ENCODE results near the gene TRIM38.
"Not testable (repeated sequence)": the region's sequence is repeated elsewhere in the genome, so short reads cannot be mapped to it uniquely, and the experiment has no call there.

Gene TRIM38

DNA sequence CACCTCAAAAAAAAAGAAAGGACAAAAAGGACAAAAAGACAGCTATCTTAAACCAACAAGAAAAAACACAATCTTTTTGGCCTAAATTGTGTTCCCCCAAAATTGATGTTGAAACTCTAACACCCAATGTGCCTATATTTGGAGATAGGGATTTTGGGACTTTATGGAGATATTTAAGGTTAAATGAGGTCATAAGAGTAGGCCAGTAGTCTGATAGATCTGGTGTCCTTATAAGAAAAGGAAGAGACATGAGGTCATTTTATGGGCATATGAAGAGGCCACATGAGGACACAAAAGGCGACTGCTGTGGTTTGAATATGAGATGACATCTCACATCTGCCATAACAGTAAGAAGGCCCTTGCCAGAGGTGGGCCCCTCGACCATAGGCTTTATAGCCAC, 49.5 kb downstream of the TRIM38 start:
- Histone ChIP-seq H3K27me3 (ENCODE audit: insufficient read depth, poor library complexity, severe bottlenecking) (no peaks in the 10 kb centered on the region), H3K9me3 (ENCODE audit: severe bottlenecking) (no peaks in the 10 kb centered on the region), H3K4me3 (ENCODE audit: severe bottlenecking) (no peak overlapping the region), H3K27ac (ENCODE audit: poor library complexity, severe bottlenecking) (no peak overlapping the region), H3K36me3 (ENCODE audit: low read depth) (no peaks in the 10 kb centered on the region), H3K4me1 (ENCODE audit: insufficient read depth, poor library complexity, severe bottlenecking) (peaks cover under 1% of the 10 kb centered on the region)
- DNase-seq (ENCODE audit: low spot score) = no peak
- no peak for ATAC-seq (ENCODE audit: low read depth)
- TF ChIP-seq, protein P1, sequence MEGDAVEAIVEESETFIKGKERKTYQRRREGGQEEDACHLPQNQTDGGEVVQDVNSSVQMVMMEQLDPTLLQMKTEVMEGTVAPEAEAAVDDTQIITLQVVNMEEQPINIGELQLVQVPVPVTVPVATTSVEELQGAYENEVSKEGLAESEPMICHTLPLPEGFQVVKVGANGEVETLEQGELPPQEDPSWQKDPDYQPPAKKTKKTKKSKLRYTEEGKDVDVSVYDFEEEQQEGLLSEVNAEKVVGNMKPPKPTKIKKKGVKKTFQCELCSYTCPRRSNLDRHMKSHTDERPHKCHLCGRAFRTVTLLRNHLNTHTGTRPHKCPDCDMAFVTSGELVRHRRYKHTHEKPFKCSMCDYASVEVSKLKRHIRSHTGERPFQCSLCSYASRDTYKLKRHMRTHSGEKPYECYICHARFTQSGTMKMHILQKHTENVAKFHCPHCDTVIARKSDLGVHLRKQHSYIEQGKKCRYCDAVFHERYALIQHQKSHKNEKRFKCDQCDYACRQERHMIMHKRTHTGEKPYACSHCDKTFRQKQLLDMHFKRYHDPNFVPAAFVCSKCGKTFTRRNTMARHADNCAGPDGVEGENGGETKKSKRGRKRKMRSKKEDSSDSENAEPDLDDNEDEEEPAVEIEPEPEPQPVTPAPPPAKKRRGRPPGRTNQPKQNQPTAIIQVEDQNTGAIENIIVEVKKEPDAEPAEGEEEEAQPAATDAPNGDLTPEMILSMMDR (IDR thresholded peaks at IDR 0.05; ENCODE audit: poor library complexity, severe bottlenecking) = no peak

DNA sequence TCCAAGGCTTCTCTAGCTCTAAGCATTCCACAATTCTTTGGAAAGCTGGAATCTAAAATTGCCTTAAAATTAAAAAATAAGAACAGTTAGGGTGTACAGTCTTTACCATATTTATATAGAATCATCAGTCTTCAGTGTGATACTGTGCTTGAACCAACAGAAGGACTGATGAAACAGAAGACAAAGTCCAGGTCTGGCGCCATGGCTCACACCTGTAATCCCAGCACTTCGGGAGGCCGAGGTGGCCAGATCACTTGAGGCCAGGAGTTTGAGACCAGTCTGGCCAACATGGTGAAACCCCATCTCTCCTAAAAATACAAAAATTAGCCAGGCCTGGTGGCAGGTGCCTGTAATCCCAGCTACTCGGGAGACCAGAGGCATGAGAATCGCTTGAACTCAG, 51.8 kb downstream of the TRIM38 start:
- ATAC-seq (ENCODE audit: low read depth); H3K9me3 ChIP-seq (ENCODE audit: severe bottlenecking); H3K27me3 ChIP-seq (ENCODE audit: insufficient read depth, poor library complexity, severe bottlenecking); H3K4me3 ChIP-seq (ENCODE audit: severe bottlenecking); DNase-seq (ENCODE audit: low spot score); H3K27ac ChIP-seq (ENCODE audit: poor library complexity, severe bottlenecking); H3K36me3 ChIP-seq (ENCODE audit: low read depth); H3K4me1 ChIP-seq (ENCODE audit: insufficient read depth, poor library complexity, severe bottlenecking): not testable (repeated sequence)

DNA sequence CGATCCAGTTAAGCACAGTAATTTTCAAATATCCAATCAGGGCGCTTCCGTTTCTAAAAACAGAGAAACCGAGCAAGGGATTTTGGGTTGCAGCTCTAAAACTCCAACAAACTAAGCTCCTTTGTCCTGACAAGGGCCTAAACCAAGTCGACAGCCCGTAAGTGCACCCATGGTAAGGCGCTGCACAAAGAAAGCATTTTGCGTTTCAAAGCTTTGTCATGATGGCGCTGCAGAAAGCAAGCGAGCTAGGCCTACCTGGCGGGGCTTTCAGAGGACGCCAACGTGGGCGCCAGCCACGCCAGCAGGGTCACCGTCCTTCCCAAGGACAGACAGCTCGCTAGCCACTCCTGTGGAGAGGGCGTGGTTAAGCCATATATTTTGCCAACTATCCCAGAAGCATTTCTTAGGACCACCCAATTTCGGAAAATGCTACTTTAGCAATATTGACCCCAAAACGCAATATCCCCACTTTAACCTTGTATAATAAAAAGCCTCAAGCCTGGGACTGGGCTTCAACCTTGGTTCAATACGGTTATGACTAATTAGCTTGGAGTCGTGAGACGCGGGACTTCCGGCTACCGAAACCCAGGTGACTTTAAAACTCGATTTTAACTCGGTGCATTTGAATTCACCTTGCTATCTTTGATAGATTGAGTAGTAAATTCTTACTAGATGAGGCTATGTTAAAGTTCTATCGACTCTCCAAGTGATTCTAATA, 53.8 kb downstream of the TRIM38 start:
- DNase-seq (ENCODE audit: low spot score) = no peak

DNA sequence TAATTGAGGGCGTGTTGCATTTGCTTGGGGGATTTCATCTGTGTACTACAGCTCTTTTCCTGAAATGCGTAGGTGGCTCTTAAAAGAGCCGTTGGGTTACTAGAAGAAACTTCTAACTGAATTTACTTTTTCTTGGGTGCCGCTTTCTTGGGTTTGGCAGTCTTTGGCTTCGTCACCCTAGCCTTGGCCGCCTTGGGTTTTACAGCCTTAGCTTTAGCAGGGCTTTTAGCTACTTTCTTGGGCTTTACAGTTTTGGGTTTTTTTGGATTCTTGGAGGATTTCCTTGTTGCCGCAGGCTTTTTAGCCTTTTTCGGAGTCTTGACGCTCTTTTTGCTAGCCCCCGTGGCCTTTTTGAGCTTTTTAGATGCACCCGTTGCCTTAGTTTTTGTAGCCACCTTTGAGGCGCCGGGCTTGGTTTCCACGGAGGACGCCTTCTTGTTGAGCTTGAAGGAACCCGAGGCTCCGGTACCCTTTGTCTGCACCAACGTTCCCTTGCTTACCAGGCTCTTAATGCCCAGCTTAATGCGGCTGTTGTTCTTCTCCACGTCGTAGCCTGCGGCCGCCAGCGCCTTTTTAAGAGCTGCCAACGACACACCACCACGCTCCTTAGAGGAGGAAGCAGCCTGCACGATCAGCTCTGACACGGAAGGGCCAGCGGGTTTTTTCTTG, 54.5 kb downstream of the TRIM38 start:
- Histone ChIP-seq H3K4me1 (ENCODE audit: insufficient read depth, poor library complexity, severe bottlenecking) (peaks cover 12% of the 10 kb centered on the region), H3K27ac (ENCODE audit: poor library complexity, severe bottlenecking) (peak overlapping the region; percentile 35)
- DNase-seq (ENCODE audit: low spot score) = no peak

More for the DNA sequence above, 53.8 kb downstream of the TRIM38 start:
- TF ChIP-seq, protein P1 (IDR thresholded peaks at IDR 0.05; ENCODE audit: poor library complexity, severe bottlenecking) = no peak
- H3K27me3 ChIP-seq (ENCODE audit: insufficient read depth, poor library complexity, severe bottlenecking) = no peaks in the 10 kb centered on the region
- peaks cover 12% of the 10 kb centered on the region for H3K4me1 ChIP-seq (ENCODE audit: insufficient read depth, poor library complexity, severe bottlenecking)
- H3K9me3 ChIP-seq (ENCODE audit: severe bottlenecking) = no peaks in the 10 kb centered on the region
- no peaks in the 10 kb centered on the region for H3K36me3 ChIP-seq (ENCODE audit: low read depth)
- ATAC-seq (ENCODE audit: low read depth) = no peak
- no peak overlapping the region for H3K4me3 ChIP-seq (ENCODE audit: severe bottlenecking)
- peak overlapping the region; percentile 35 for H3K27ac ChIP-seq (ENCODE audit: poor library complexity, severe bottlenecking)

DNA sequence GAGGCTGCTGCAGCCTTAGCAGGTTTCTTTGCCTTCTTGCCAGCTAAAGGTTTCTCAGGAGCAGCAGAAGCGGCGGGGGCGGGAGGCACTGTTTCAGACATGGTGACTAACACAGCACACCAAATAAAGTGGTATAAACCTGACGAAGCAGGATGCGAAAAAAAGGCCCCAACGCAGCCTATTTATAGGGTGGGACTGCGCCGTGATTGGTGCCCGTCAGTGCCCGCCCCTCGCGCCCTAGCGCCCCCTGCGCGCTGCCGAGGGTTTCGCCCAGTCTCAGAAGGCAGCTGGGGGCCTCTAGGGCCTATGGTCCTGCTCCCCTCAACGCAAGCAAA, 55.0 kb downstream of the TRIM38 start:
- peak overlapping the region; percentile 35 for H3K27ac ChIP-seq (ENCODE audit: poor library complexity, severe bottlenecking)

More for the DNA sequence above, 54.5 kb downstream of the TRIM38 start:
- TF ChIP-seq, protein P1 (IDR thresholded peaks at IDR 0.05; ENCODE audit: poor library complexity, severe bottlenecking) = no peak
- H3K27me3 ChIP-seq (ENCODE audit: insufficient read depth, poor library complexity, severe bottlenecking) = no peaks in the 10 kb centered on the region
- no peaks in the 10 kb centered on the region for H3K36me3 ChIP-seq (ENCODE audit: low read depth)
- ATAC-seq (ENCODE audit: low read depth) = no peak
- H3K9me3 ChIP-seq (ENCODE audit: severe bottlenecking) = no peaks in the 10 kb centered on the region
- peak overlapping the region; percentile 14 for H3K4me3 ChIP-seq (ENCODE audit: severe bottlenecking)

More for the DNA sequence above, 55.0 kb downstream of the TRIM38 start:
- Histone ChIP-seq H3K27me3 (ENCODE audit: insufficient read depth, poor library complexity, severe bottlenecking) (no peaks in the 10 kb centered on the region), H3K4me3 (ENCODE audit: severe bottlenecking) (peak overlapping the region; percentile 14), H3K4me1 (ENCODE audit: insufficient read depth, poor library complexity, severe bottlenecking) (peaks cover 14% of the 10 kb centered on the region), H3K9me3 (ENCODE audit: severe bottlenecking) (no peaks in the 10 kb centered on the region), H3K36me3 (ENCODE audit: low read depth) (no peaks in the 10 kb centered on the region)
- TF ChIP-seq, protein P1 (IDR thresholded peaks at IDR 0.05; ENCODE audit: poor library complexity, severe bottlenecking) = peak; percentile 60
- peak; percentile 31 for ATAC-seq (ENCODE audit: low read depth)
- peak; percentile 75 for DNase-seq (ENCODE audit: low spot score)

Data from RWPE2 (cell line).